GM19372 (cell line): Measurements from ENCODE around the gene ARL15.

Experiments used
- ATAC-seq: cut with Tn5 transposase; IDR thresholded peaks from one replicate; pipeline ENCODE4 v1.9.1; 2021; ENCODE audit warnings: mild to moderate bottlenecking, low read depth, moderate library complexity; ENCODE audit not compliant: unreplicated experiment

The ARL15 gene

DNA sequence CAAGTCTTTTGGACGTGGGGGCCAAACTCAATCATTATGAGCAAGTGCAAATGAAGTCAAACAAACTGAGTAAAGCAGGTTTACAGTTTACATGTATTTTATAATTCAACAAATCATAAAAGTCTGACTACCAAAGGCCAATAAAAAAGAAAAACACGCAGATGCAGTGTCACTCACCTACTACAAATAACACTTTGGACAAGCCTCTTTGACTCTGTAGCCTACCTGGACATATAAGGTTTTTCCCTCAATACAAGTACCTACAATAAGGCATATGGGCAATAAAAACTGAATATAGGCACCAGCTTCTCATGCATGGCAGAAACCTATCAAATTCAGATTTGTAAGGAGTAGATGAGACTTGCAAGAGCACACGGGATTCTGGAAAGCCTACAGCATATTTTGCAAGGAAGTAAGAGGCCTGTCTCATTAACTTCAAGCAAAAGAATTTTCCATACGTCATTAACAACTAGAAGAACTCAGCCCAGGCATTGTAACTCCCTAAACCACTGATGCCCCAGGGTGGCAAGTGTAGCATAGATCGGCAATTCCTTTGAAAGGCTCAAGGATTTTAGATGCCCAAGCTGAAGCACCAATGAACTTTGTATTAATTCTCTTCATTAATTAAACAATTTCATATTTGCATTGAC lies 21.7 kb downstream of the ARL15 start:
- no peak for ATAC-seq

DNA sequence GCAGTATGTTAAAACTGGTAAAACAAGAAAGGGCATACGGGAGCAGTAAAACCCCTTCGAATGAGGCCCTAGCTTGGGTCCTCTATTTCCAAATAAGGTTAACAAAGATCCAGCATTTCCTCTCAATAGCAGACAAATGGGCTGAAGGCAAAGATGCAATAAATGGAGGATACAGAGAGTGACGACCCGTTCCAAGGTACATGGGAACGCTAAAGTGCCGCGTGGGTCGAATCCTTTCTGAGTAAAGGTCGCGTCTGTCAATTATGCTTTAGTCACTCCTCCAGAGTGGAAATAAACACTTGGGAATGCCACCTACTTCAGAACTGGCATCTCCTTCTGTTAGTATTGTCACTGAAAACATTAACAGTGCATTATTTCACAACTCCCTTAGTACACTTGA lies 24.7 kb downstream of the ARL15 start:
- ATAC-seq, result no peak

DNA sequence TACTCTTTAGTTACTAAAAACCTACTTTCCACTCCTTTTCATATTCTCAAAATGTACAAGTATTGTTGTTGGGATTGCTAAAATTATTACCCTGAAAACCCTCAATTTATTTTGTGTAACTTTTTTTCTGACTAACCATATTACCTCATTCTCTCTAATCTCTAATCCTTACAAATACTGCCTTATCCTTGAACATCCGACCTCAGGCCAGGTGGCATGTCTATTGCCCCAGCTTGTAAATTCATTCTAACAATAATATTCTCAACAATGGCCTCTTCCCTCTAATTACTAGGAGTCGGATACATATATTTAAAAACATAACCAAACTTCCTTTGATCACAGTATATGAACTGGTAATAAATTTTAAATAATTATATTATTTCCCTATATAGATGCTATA lies 25.8 kb downstream of the ARL15 start:
- ATAC-seq, result no peak

DNA sequence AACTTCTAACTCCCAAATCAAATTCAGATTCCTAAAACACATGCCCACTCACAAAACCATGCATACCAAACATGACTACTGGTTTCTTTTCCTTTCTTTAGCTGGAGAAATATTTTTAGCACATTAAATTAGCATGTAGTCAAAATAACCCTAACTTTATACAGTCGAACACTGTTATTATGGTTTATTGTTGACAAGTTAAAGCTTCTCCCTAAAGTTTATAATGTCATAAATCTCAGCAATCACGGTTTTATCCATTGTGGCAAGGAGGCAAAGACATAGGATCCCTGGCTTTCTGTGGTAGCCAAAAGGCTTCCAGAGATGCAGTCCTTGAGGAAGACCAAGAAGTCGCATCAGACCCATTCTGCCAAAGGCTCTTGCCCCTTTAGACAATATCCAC lies 27.5 kb downstream of the ARL15 start:
- no peak for ATAC-seq

DNA sequence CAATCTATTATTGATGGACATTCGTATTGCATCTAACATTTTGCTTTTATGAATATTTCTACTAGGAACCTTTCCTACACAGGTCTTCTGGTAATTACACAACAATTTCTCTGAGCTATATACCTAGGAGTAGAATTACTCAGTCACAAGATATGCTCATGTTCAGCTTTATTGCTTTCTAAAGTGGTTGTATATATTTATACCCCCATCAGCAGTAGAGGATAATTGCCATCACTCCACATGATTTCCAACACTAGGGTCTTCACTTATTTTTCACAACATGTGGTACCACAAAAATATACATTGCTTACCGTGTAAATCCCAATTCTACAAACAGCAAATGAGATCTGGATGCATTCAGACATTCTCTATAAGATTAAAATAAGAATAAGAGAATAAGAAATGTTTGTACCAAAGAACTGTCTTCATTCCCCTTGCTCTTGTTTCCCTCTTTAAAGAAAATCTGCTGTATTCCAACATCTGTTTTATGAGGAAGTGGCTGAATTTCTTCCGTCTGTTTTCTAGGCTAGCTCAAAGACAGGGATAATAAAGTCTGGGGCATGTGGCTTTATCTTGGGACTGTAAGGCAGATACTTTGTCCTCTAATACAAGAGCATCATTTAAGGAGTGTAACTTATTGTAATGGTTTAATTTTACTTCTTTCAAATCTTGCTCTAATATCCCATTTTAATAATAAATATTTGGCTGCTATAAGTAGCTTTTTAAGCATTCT lies 28.2 kb downstream of the ARL15 start:
- ATAC-seq, result no peak

DNA sequence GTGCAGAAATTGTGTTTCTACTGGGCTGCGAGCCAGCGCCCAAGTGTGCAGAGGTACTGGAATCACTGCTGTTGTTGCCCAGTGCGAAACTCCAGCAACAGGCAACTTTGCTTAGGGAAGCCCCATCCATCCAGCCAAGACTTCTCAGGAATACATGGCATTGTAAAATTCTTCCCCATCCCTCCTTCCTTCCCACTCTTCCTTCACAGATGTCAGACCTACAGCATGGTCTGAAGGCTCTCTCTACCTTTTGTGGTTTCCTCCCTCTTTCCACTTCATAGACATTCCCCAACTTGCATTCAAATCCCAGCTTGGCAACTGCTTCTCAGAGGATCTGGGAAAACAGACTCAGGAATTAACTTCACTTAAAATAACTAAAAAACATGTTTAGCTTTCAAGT lies 30.4 kb downstream of the ARL15 start:
- ATAC-seq, result no peak

DNA sequence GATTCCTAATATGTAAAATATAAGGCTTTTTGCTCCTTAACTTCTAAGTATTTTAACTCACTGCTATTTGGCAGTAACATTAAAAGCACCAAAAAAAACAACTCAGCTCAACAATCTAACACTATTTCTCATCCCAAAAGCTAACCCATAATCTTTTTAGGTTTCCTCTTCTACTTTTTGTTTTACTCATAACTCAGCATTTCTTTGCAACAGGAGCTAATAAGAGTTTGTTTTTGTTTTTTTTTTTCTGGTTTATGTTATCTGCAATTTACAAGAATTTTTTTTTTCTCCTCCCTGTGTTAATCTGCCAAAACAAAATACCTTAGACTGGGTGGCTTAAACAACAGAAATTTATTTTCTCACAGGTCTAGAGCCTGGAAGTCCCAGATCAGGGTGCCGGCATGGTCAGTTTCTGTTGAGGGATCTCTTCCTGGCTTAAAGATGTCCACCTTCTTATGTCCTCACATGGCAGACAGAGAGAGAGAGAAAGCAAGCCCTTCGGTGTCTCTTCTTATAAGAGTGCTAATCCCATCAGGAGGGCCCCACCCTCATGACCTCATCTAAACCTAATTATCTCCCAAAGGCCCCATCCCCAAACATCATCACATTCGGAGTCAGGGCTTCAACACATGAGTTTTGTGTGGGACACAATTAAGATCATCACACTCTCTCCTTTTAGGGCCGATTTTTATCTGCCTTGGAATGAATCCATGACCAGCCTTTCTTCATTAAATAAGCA lies 31.2 kb downstream of the ARL15 start:
- no peak for ATAC-seq

DNA sequence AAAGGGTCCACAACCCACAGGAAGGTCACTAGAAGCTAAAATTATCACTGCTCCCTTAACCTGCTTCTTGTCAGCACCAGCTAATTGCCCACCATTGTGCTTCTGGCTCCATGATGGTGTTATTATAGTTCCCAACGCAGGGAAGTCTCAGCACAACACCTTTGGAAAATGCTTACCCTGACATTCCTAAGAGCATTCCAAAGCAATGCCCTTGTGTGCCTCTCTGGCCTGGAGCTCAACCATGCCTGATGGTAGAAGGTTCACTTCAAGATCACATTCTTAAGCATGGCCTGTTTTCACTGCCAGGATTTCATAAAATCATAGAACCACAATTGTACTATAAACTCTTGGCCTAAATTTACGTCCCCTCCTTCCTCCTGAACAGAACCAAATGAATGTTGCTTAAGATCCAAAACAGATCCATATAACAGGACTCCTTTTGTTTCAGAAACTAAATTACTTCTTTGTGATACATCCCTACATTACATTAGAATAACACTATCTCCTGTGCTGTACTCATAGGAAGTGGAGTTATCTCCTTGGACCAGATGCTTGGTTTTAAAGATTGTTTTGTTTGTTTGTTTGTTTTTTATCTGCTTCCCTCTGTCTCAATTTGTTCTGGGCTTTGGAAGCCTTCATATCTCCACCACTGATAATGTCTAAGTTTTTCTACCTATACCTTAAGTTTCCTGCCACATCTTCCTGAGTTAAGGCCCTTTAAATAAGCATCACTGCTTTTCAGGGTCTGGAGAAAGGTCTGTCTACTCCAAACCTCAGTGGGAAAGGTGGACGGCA lies 32.1 kb downstream of the ARL15 start:
- no peak for ATAC-seq

DNA sequence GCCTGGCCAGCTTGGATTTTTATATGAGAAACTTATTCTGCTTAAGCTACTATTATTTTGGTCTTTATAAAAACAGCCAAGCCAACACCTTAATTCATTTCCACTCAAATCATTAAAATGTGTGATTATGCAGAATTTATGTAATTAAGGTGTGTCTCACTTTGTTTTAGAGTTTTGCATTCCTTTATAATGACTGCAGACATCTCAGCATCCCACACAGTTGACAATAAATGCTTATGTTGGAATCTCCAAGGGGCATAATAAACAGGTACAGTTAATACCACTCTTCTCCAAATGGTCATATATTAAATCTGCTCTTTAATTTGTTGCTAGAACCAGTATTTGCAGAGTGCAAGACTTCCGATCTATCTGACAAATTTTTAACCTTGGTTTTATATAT lies 34.3 kb downstream of the ARL15 start:
- ATAC-seq, result no peak

DNA sequence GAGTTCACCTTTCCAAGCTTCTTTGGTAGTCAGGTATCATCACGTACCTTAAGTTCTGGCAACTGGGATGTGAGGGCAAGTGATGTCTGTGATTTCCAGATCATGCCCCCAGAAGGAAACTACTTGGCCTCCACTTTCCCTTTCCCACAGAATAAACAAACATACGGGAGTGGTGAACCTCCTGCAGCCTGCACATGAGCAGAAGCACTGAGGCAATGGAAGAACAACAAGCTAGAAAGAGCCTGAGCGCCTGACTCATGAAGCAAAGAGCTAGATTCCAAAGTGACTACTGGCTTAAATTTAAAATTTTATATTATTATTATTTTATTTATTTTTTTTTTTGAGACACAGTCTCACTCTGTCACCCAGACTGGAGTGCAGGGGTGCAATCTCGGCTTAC lies 35.0 kb downstream of the ARL15 start:
- ATAC-seq, result no peak

DNA sequence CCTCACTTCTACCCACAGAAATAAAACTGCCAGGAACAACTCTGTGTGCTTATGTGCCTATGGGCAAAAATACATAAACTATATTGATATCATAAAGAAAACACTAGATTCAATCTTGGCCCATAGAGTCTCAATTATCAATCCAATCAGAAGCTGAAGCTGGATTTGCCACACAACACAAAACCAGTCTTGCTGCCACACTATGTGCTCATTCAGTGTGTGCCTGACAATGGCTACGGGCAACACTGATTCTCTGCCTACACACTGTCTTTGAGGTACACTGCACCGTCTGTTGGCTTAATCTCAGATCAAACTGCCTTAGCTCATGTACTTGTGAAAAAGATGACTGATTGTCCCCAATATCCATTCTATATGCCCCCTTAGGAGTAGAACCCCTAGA lies 35.4 kb downstream of the ARL15 start:
- ATAC-seq, result no peak

DNA sequence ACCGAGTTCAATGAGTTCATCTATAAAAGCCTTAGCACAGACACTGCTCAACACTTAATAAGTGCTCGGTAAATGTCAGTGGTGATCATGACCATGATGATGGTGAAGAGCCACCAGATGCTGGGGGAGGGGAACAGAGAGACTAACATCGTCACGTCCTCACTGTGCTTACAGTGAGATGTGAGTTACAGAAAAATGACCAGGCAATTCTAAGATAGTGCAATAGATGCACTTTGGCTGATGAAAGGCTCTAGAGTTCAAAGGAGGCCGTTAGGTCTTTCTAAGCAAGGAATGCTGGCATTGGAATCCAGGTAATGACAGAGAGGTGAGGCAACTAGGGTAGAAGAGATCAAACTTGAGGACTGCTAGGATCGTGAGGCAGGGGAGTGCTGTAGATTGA lies 36.7 kb downstream of the ARL15 start:
- ATAC-seq, result no peak

DNA sequence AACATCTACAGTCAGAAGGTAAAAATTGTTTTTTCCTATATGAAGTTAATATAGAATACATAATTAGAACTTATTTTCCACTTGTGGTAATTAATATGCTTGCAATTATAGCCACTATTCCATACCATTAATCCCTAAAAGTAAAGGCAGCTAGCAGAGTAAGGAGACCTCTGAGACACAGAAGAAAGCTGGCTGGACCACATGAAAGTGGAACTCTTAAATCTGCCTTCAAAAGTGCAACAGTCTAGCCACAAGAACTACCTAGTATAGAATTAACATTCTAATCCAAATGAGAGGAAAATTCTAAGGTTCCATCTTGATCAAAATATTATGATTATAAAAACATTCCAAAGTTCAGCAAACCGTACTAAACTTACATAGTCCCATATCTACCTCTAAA lies 37.6 kb downstream of the ARL15 start:
- no peak for ATAC-seq

DNA sequence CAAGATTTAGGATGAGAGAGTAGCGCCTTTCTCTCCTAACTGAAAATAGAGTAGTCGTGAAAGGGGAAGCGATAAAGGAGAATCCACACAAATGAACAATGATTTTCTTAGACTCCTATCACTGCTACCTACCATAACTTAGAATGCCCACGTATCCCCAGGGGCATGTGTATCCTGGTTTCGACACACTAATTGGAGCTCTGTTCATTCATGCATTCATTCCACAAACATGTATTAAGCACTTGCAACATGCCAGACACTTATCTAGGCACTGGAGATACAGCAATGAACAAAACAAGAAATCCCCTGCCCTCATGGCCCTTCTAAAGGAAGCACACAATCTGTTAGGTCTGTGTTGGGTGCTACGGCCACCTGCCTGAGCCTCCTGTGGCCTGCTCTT lies 40.0 kb downstream of the ARL15 start:
- no peak for ATAC-seq

DNA sequence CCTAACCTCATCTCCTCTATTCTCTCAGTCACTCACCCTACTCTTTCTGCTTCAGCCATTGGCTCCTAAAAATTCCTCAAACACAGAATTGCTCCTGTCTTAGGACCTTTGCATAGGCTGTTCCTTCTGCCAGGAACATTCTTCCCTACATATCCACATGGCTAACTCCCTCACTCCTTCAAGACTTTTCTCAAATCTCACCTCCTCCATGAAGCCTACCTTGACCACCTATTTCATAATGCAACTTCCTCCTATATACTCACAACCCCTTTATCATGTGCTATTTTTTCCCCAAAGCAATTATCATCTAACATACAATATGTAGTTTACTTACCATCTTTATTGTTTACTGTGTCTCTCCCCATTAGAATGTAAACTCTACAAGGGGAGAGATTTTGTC lies 45.8 kb downstream of the ARL15 start:
- no peak for ATAC-seq

DNA sequence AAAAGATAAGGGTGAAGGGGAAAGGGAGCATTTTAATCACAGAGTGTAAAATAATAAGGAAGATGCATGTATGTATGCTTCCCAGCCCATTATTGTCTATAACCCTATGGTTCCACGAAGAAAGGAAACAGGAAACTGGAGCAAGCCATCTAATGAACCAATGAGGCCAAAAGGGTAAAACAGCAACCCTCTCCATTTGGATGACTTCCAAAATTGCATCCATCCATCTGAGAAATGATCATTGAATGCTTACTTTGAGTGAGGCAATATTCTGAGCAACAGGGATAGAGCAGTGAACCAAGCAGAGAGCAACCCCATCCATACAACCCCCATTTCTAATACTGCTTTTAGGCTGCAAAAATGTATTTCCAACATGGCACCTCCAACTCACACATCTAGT lies 46.9 kb downstream of the ARL15 start:
- ATAC-seq, result no peak

DNA sequence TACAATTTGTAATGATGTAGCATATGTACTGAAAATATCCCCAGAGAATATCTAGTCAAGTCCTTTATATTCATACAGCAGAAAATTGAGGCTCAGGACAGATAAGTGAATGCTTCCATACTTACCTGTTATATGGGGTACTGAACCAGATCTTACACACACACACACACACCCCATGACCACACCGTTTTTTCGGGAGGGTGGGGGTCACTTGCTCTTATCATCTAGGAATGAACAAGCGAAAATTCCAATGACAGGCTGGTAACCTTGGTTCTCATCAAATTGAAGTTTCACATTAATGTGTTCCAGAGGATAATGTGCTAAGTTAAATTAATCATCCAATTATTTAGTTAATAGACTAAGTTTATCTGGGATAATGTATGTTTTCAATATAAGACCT lies 48.8 kb downstream of the ARL15 start:
- no peak for ATAC-seq

DNA sequence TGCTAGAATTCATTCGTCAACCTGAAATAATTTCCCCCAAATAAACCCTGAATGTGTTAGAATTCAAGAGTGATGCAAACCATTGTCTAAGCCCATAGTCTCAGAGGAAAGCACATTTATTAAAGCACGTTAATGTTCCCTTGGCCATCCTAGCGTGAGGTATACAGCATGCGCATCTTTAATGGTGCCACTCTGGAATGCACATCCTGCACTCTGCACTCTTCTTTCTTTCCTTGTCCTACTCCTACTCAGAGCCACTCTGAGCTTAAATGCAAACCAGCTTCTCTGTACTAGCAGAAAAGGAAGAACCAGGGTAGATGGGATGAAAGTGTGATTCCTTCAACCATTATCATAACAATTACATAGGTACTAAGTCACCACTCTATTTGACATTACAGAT lies 50.4 kb downstream of the ARL15 start:
- ATAC-seq, result no peak

DNA sequence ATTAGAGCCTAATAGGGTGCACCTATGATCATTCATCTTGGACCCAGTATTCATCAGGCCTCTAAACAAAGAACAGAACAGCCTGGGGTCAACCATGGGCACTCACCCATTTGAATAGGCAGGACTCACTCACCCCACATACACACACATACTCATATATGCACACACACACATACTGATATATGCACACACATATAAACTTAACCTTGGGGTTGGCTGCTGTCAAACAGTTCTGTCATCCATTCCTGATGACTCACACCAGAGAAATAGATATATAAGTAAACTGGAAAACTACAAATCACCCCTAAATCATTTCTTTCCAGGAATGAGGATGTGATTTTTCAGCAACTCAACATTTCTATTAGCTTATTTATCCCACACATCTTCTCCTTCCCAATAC lies 51.3 kb downstream of the ARL15 start:
- no peak for ATAC-seq

DNA sequence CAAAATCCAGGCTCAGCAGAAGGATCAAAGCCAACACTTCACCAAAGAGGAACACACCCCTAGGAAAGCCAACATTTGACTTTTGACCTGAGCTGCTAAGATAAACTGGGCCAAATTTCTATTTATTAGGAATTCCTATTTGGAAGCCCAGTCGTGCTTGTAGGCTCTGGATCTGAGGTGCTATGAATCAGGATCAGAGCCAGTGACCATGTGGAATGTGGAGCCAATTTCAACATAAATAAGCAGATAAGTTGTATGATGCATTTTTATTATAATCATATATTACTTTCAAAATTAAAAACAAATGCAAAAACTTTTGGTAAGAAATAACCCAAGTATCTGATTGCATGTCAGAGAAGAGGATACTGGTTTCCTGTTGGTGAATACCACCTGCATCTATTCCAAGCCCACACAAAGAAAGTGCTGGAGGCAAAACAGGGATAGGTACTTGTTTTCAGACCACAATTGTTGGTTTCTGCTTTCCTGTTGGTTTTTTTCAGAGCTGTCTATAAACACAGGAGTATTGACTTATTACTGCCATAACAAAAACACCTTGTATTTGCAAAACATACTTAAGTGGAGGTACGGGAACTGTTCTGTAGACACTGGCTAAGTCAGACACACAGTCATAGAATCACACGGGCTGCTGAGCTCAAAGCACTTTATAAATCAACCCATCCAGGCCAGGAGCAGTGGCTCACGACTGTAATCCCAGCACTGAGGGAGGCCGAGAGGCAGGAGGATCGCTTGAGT lies 52.8 kb downstream of the ARL15 start:
- no peak for ATAC-seq
